Right renal pelvis (tissue), 4 donors: ENCODE measurements around the gene PTDSS2. TPM values are rescaled to one million over a fixed set of nuclear protein-coding genes. Genes with fewer than 3 reads are reported as not detected.
"Not testable (repeated sequence)": the region's sequence is repeated elsewhere in the genome, so short reads cannot be mapped to it uniquely, and the experiment has no call there.

Experiments
- DNase-seq, 4 donors: peaks; one replicate each; pipeline ENCODE4 v3.0.0-alpha.2; 2013; ENCODE audit warnings: low read depth in 4 of 4, low spot score in 3 of 4, missing footprints in 1 of 4
- polyA plus RNA-seq, 4 donors: library from polyadenylated mRNA; unstranded; fragments of 120-200 nt; gene quantifications; one replicate each; pipeline ENCODE4 v1.2.1, GENCODE V29; 2013; ENCODE audit not compliant: insufficient read length in 4 of 4

PTDSS2 gene
- polyA plus RNA-seq, 4 donors, result 30.1 to 41.4 (median 32.5) TPM

- no peak for DNase-seq
Observed at GRCh38 chr11:502288-503178, 52.5 kb downstream of the PTDSS2 start.

GRCh38 chr11:503179-503981 lies 53.3 kb downstream of the PTDSS2 start:
- DNase-seq, result no peak

GRCh38 chr11:504053-504993 lies 54.2 kb downstream of the PTDSS2 start:
- DNase-seq, result no peak

- DNase-seq, result no peak
Observed at GRCh38 chr11:504994-505344, 54.9 kb downstream of the PTDSS2 start.

- DNase-seq, result peak; percentile 90 to 96 (median 94)
Observed at GRCh38 chr11:506238-506994, 56.3 kb downstream of the PTDSS2 start.

- peak; percentile 82 to 88 (median 86) for DNase-seq
Observed at GRCh38 chr11:506995-507726, 57.1 kb downstream of the PTDSS2 start, which contains the start of gene RNH1. Gene RNH1 (minus strand): TSS chr11:507242. CDS start chr11:502162, 5,080 bp downstream.

- no peak for DNase-seq
Observed at GRCh38 chr11:507727-508515, 57.8 kb downstream of the PTDSS2 start.

GRCh38 chr11:508956-509355 lies 58.9 kb downstream of the PTDSS2 start:
- no peak for DNase-seq

- DNase-seq, result no peak
Observed at GRCh38 chr11:512761-513595, 62.9 kb downstream of the PTDSS2 start.

- no peak for DNase-seq
Observed at GRCh38 chr11:514606-515005, 64.5 kb downstream of the PTDSS2 start.

GRCh38 chr11:515131-515530 lies 65.1 kb downstream of the PTDSS2 start:
- no peak for DNase-seq

GRCh38 chr11:516400-516799 lies 66.3 kb downstream of the PTDSS2 start:
- no peak for DNase-seq

GRCh38 chr11:516918-517685 lies 67.0 kb downstream of the PTDSS2 start:
- not testable (repeated sequence) for DNase-seq

GRCh38 chr11:518463-519202 lies 68.6 kb downstream of the PTDSS2 start:
- DNase-seq, result peak; percentile 66 to 68 (median 66)

GRCh38 chr11:520428-521176 lies 70.5 kb downstream of the PTDSS2 start:
- no peak for DNase-seq
